ENCODE data around the gene ADGRV1.
"Not testable (repeated sequence)": the region's sequence is repeated elsewhere in the genome, so short reads cannot be mapped to it uniquely, and the experiment has no call there.

Gene ADGRV1

DNA sequence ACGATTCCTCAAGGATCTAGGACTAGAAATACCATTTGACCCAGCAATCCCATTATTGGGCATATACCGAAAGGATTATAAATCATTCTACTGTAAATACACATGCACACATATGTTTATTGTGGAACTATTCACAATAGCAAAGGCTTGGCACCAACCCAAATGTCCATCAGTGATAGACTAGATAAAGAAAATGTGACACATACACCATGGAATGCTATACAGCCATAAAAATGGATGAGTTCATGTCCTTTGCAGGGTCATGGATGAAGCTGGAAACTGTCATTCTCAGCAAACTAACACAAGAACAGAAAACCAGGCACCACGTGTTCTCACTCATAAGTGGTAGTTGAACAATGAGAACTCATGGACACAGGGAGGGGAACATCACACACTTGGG is 241.9 kb downstream of the ADGRV1 start:
- not testable (repeated sequence) for H3K27ac ChIP-seq (ENCODE audit: low read length); H3K36me3 ChIP-seq (ENCODE audit: control insufficient read depth in 1 of 2, insufficient read depth in 2 of 2, low read length in 2 of 2); H3K4me3 ChIP-seq (ENCODE audit: low read depth in 1 of 2, low read length in 2 of 2); H3K9me3 ChIP-seq (ENCODE audit: control insufficient read depth in 1 of 2, low read length in 2 of 2); H3K27me3 ChIP-seq (ENCODE audit: low read depth, low read length); H3K4me1 ChIP-seq (ENCODE audit: control insufficient read depth in 1 of 2, insufficient read depth in 2 of 2, low read length in 2 of 2)

DNA sequence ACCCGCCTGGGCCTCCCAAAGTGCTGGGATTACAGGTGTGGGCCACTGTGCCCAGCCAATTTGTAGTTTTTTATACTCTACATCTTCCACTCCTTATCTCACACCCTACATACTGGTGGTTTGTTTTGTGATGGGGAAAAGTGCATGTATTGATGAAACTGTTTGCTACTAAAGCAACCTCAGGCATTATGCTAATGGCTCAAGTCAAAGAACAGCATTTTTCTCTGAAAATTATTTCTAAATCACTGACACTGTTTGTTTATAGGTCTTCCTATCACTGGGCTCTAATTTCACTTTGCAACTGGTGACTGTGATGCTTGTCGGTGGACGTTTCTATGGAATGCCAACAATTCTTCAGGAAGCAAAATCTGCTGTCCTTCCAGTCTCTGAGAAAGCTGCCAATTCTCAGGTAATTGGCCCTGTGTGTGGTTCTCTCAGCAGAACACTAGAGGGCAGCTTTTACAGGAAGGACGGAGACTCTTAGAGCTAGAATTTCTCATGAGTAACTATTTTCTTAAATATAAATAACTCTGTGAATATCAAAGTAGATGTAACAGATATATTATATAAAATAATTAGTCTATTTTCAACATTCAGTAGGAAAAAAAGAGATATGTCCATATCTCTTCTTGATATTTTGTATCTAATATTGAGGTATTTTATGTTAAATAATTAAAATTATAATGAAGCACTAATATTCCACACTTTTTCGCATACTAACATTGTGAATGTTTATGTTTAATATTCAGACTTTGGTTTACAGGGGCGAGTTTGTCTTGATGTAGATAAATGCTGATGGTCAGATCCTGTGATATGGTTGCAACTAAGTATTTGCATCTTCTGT is 244.1 kb downstream of the ADGRV1 start:
- H3K9me3 ChIP-seq (ENCODE audit: control insufficient read depth in 1 of 2, low read length in 2 of 2): no peaks in the 10 kb centered on the region
- no peak overlapping the region for H3K27ac ChIP-seq (ENCODE audit: low read length)
- H3K4me3 ChIP-seq (ENCODE audit: low read depth in 1 of 2, low read length in 2 of 2): no peak overlapping the region
- no peaks in the 10 kb centered on the region for H3K4me1 ChIP-seq (ENCODE audit: control insufficient read depth in 1 of 2, insufficient read depth in 2 of 2, low read length in 2 of 2)
- no peaks in the 10 kb centered on the region for H3K36me3 ChIP-seq (ENCODE audit: control insufficient read depth in 1 of 2, insufficient read depth in 2 of 2, low read length in 2 of 2)
- H3K27me3 ChIP-seq (ENCODE audit: low read depth, low read length): no peaks in the 10 kb centered on the region

DNA sequence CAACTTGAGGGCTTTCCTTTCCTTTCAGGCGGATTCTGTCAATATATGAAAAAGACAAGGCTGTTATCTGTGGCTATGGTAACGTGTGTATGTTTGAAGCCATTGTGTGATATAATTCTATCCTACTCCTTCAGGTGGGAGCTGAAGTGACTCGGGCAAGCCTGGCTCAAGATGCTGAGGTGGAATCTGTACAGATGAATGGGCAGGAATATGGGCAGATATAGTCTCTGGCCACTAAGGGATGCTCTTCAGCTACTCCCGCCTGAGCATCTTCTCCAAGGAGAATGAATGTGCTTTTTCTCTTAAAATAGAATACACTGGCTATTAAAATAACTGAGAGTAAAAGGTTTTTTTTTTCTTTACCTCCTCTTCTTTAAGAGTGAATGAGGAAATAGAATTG is 244.8 kb downstream of the ADGRV1 start:
- H3K36me3 ChIP-seq (ENCODE audit: control insufficient read depth in 1 of 2, insufficient read depth in 2 of 2, low read length in 2 of 2): no peaks in the 10 kb centered on the region
- no peaks in the 10 kb centered on the region for H3K4me1 ChIP-seq (ENCODE audit: control insufficient read depth in 1 of 2, insufficient read depth in 2 of 2, low read length in 2 of 2)
- no peak overlapping the region for H3K4me3 ChIP-seq (ENCODE audit: low read depth in 1 of 2, low read length in 2 of 2)
- no peaks in the 10 kb centered on the region for H3K9me3 ChIP-seq (ENCODE audit: control insufficient read depth in 1 of 2, low read length in 2 of 2)
- no peak overlapping the region for H3K27ac ChIP-seq (ENCODE audit: low read length)
- no peaks in the 10 kb centered on the region for H3K27me3 ChIP-seq (ENCODE audit: low read depth, low read length)

DNA sequence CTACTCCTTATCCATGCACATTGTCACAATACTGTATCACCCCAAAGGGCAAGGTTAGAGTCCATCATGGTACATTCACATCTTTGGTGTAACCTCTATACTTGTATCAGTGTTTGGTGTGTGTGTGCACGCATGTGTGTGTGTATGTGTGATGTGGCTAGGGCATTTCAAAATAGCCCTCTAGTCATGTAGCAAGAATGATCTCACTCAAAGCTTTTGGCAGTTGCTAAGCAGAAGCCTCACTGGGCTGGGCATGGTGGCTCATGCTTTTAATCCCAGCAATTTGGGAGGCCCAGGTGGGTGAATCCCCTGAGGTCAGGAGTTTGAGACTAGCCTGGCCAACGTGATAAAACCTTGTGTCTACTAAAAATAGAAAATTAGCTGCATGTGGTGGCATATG is 245.3 kb downstream of the ADGRV1 start:
- Histone ChIP-seq H3K4me3 (ENCODE audit: low read depth in 1 of 2, low read length in 2 of 2) (no peak overlapping the region), H3K9me3 (ENCODE audit: control insufficient read depth in 1 of 2, low read length in 2 of 2) (no peaks in the 10 kb centered on the region), H3K4me1 (ENCODE audit: control insufficient read depth in 1 of 2, insufficient read depth in 2 of 2, low read length in 2 of 2) (no peaks in the 10 kb centered on the region), H3K27ac (ENCODE audit: low read length) (no peak overlapping the region), H3K36me3 (ENCODE audit: control insufficient read depth in 1 of 2, insufficient read depth in 2 of 2, low read length in 2 of 2) (no peaks in the 10 kb centered on the region), H3K27me3 (ENCODE audit: low read depth, low read length) (no peaks in the 10 kb centered on the region)

GRCh38 chr5:90807496-90807895 is 248.9 kb downstream of the ADGRV1 start:
- no peak overlapping the region for H3K27ac ChIP-seq (ENCODE audit: low read length)
- no peaks in the 10 kb centered on the region for H3K27me3 ChIP-seq (ENCODE audit: low read depth, low read length)
- H3K4me1 ChIP-seq (ENCODE audit: control insufficient read depth in 1 of 2, insufficient read depth in 2 of 2, low read length in 2 of 2): no peaks in the 10 kb centered on the region
- H3K4me3 ChIP-seq (ENCODE audit: low read depth in 1 of 2, low read length in 2 of 2): no peak overlapping the region
- H3K9me3 ChIP-seq (ENCODE audit: control insufficient read depth in 1 of 2, low read length in 2 of 2): no peaks in the 10 kb centered on the region
- H3K36me3 ChIP-seq (ENCODE audit: control insufficient read depth in 1 of 2, insufficient read depth in 2 of 2, low read length in 2 of 2): no peaks in the 10 kb centered on the region

GRCh38 chr5:90809311-90810056 is 250.9 kb downstream of the ADGRV1 start:
- Histone ChIP-seq H3K9me3 (ENCODE audit: control insufficient read depth in 1 of 2, low read length in 2 of 2) (no peaks in the 10 kb centered on the region), H3K27me3 (ENCODE audit: low read depth, low read length) (no peaks in the 10 kb centered on the region)

GRCh38 chr5:90810211-90810610 is 251.6 kb downstream of the ADGRV1 start:
- Histone ChIP-seq H3K9me3 (ENCODE audit: control insufficient read depth in 1 of 2, low read length in 2 of 2) (no peaks in the 10 kb centered on the region), H3K27me3 (ENCODE audit: low read depth, low read length) (no peaks in the 10 kb centered on the region), H3K27ac (ENCODE audit: low read length) (no peak overlapping the region), H3K36me3 (ENCODE audit: control insufficient read depth in 1 of 2, insufficient read depth in 2 of 2, low read length in 2 of 2) (no peaks in the 10 kb centered on the region), H3K4me3 (ENCODE audit: low read depth in 1 of 2, low read length in 2 of 2) (no peak overlapping the region), H3K4me1 (ENCODE audit: control insufficient read depth in 1 of 2, insufficient read depth in 2 of 2, low read length in 2 of 2) (no peaks in the 10 kb centered on the region)

More at GRCh38 chr5:90809311-90810056, 250.9 kb downstream of the ADGRV1 start:
- Histone ChIP-seq H3K27ac (ENCODE audit: low read length) (no peak overlapping the region), H3K4me1 (ENCODE audit: control insufficient read depth in 1 of 2, insufficient read depth in 2 of 2, low read length in 2 of 2) (no peaks in the 10 kb centered on the region), H3K36me3 (ENCODE audit: control insufficient read depth in 1 of 2, insufficient read depth in 2 of 2, low read length in 2 of 2) (no peaks in the 10 kb centered on the region), H3K4me3 (ENCODE audit: low read depth in 1 of 2, low read length in 2 of 2) (no peak overlapping the region)

GRCh38 chr5:90813392-90813791 is 254.8 kb downstream of the ADGRV1 start:
- H3K4me3 ChIP-seq (ENCODE audit: low read depth in 1 of 2, low read length in 2 of 2): no peak overlapping the region
- no peaks in the 10 kb centered on the region for H3K27me3 ChIP-seq (ENCODE audit: low read depth, low read length)
- no peaks in the 10 kb centered on the region for H3K9me3 ChIP-seq (ENCODE audit: control insufficient read depth in 1 of 2, low read length in 2 of 2)

GRCh38 chr5:90822062-90822461 is 263.5 kb downstream of the ADGRV1 start:
- not testable (repeated sequence) for H3K9me3 ChIP-seq (ENCODE audit: control insufficient read depth in 1 of 2, low read length in 2 of 2); H3K36me3 ChIP-seq (ENCODE audit: control insufficient read depth in 1 of 2, insufficient read depth in 2 of 2, low read length in 2 of 2); H3K4me3 ChIP-seq (ENCODE audit: low read depth in 1 of 2, low read length in 2 of 2); H3K27ac ChIP-seq (ENCODE audit: low read length); H3K27me3 ChIP-seq (ENCODE audit: low read depth, low read length); H3K4me1 ChIP-seq (ENCODE audit: control insufficient read depth in 1 of 2, insufficient read depth in 2 of 2, low read length in 2 of 2)

More at GRCh38 chr5:90813392-90813791, 254.8 kb downstream of the ADGRV1 start:
- Histone ChIP-seq H3K4me1 (ENCODE audit: control insufficient read depth in 1 of 2, insufficient read depth in 2 of 2, low read length in 2 of 2) (no peaks in the 10 kb centered on the region), H3K36me3 (ENCODE audit: control insufficient read depth in 1 of 2, insufficient read depth in 2 of 2, low read length in 2 of 2) (no peaks in the 10 kb centered on the region), H3K27ac (ENCODE audit: low read length) (no peak overlapping the region)

- H3K4me1 ChIP-seq (ENCODE audit: control insufficient read depth in 1 of 2, insufficient read depth in 2 of 2, low read length in 2 of 2): no peaks in the 10 kb centered on the region
- no peak overlapping the region for H3K27ac ChIP-seq (ENCODE audit: low read length)
- H3K36me3 ChIP-seq (ENCODE audit: control insufficient read depth in 1 of 2, insufficient read depth in 2 of 2, low read length in 2 of 2): no peaks in the 10 kb centered on the region
- H3K9me3 ChIP-seq (ENCODE audit: control insufficient read depth in 1 of 2, low read length in 2 of 2): no peaks in the 10 kb centered on the region
- H3K27me3 ChIP-seq (ENCODE audit: low read depth, low read length): no peaks in the 10 kb centered on the region
- no peak overlapping the region for H3K4me3 ChIP-seq (ENCODE audit: low read depth in 1 of 2, low read length in 2 of 2)
Measured at GRCh38 chr5:90824436-90824835, 265.8 kb downstream of the ADGRV1 start.

DNA sequence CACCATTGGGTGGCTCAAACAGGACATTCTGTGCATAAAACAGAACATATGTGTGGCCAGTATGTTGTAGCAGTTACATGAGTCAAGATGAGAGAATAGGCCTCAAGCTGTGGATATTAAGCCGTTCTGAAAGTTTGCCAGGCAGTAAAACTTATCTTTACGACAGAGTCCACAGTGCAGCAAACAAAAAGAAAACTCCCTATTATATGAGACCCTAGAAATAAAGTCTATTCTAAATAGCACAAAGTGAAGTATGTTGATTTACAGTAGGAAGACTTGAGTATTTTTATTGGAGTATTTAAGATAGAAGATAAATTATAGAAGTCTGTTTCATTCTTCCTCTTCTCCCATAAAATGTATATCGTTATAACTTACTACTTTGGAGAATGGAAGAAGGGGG is 271.5 kb downstream of the ADGRV1 start:
- Histone ChIP-seq H3K9me3 (ENCODE audit: control insufficient read depth in 1 of 2, low read length in 2 of 2) (no peaks in the 10 kb centered on the region), H3K27ac (ENCODE audit: low read length) (no peak overlapping the region), H3K4me1 (ENCODE audit: control insufficient read depth in 1 of 2, insufficient read depth in 2 of 2, low read length in 2 of 2) (no peaks in the 10 kb centered on the region), H3K4me3 (ENCODE audit: low read depth in 1 of 2, low read length in 2 of 2) (no peak overlapping the region), H3K36me3 (ENCODE audit: control insufficient read depth in 1 of 2, insufficient read depth in 2 of 2, low read length in 2 of 2) (no peaks in the 10 kb centered on the region), H3K27me3 (ENCODE audit: low read depth, low read length) (no peaks in the 10 kb centered on the region)
